Smooth muscle cell (in vitro differentiated cells): ENCODE measurements around the gene IL16. TPM values are rescaled to one million over a fixed set of nuclear protein-coding genes. Genes with fewer than 3 reads are reported as not detected.

Experiments
- DNase-seq: peaks from one replicate; lab custom pipeline; 2025; ENCODE audit not compliant: unreplicated experiment; lab: John Stamatoyannopoulos, UW
- H2AFZ ChIP-seq: fragments of 200-600 bp; sonication (generic); 2 replicates; pipeline ENCODE4 v1.6.0; 2016; ENCODE audit warnings: antibody characterized with exemption, low read depth, mild to moderate bottlenecking
- H3F3A ChIP-seq: fragments of 200-600 bp; sonication (generic); 2 replicates; pipeline ENCODE4 v1.6.0; 2017; ENCODE audit warnings: antibody characterized with exemption, low read depth
- H3K27ac ChIP-seq: fragments of 200-600 bp; sonication (generic); 2 replicates; pipeline ENCODE4 v1.5.1; 2016; ENCODE audit warnings: low read depth, mild to moderate bottlenecking
- H3K27me3 ChIP-seq: fragments of 200-600 bp; sonication (generic); 2 replicates; pipeline ENCODE4 v1.6.1; 2016; ENCODE audit warnings: low read depth, mild to moderate bottlenecking
- H3K36me3 ChIP-seq: fragments of 200-600 bp; sonication (generic); 2 replicates; pipeline ENCODE4 v1.5.1; 2016; ENCODE audit warnings: low read depth
- H3K4me1 ChIP-seq: fragments of 200-600 bp; sonication (generic); 2 replicates; pipeline ENCODE4 v1.5.1; 2016; ENCODE audit warnings: low read depth
- H3K4me2 ChIP-seq: fragments of 200-600 bp; sonication (generic); 2 replicates; pipeline ENCODE4 v1.6.0; 2016; ENCODE audit warnings: mild to moderate bottlenecking
- H3K4me3 ChIP-seq: fragments of 200-600 bp; sonication (generic); 2 replicates; pipeline ENCODE4 v1.5.1; 2016; ENCODE audit warnings: mild to moderate bottlenecking
- H3K79me2 ChIP-seq: fragments of 200-600 bp; sonication (generic); 2 replicates; pipeline ENCODE4 v1.6.0; 2016; ENCODE audit warnings: low read depth, mild to moderate bottlenecking
- H3K9ac ChIP-seq: fragments of 200-600 bp; sonication (generic); 2 replicates; pipeline ENCODE4 v1.6.0; 2016; ENCODE audit warnings: low read depth
- H3K9me3 ChIP-seq: fragments of 200-600 bp; sonication (generic); replicated peaks from 2 replicates; pipeline ENCODE4 v1.5.1; 2016; ENCODE audit warnings: low read depth
- H4K20me1 ChIP-seq: fragments of 200-600 bp; sonication (generic); 2 replicates; pipeline ENCODE4 v1.6.0; 2016; ENCODE audit warnings: low read depth
- WGBS: methylation state at CpG from one replicate; pipeline ENCODE4 v1.1.7; 2016; ENCODE audit warnings: low lambda C conversion rate; 5-methylcytosine and 5-hydroxymethylcytosine counted together
- polyA plus RNA-seq: library from polyadenylated mRNA; unstranded; fragments of >200 nt; fragmentation: Nextera tagmentation; extraction: Ambion mirVana; gene quantifications from 2 replicates; pipeline ENCODE4 v1.2.1, GENCODE V29; 2016
- total RNA-seq: library from RNA; depleted of rRNA; stranded (reverse); fragments of >200 nt; gene quantifications from 2 replicates; pipeline ENCODE4 v1.2.3, GENCODE V29; 2014
- TF ChIP-seq, protein P1 (sequence below): fragments of 200-600 bp; sonication (generic); IDR thresholded peaks from 2 replicates; pipeline ENCODE4 v1.5.1; 2017; ENCODE audit warnings: borderline replicate concordance, mild to moderate bottlenecking, antibody characterized with exemption; ENCODE audit not compliant: insufficient read depth, poor library complexity, severe bottlenecking

IL16 gene
- total RNA-seq = 0.76 and 1.4 TPM in 2 replicates
- 1.1 and 1.3 TPM in 2 replicates for polyA plus RNA-seq

DNA sequence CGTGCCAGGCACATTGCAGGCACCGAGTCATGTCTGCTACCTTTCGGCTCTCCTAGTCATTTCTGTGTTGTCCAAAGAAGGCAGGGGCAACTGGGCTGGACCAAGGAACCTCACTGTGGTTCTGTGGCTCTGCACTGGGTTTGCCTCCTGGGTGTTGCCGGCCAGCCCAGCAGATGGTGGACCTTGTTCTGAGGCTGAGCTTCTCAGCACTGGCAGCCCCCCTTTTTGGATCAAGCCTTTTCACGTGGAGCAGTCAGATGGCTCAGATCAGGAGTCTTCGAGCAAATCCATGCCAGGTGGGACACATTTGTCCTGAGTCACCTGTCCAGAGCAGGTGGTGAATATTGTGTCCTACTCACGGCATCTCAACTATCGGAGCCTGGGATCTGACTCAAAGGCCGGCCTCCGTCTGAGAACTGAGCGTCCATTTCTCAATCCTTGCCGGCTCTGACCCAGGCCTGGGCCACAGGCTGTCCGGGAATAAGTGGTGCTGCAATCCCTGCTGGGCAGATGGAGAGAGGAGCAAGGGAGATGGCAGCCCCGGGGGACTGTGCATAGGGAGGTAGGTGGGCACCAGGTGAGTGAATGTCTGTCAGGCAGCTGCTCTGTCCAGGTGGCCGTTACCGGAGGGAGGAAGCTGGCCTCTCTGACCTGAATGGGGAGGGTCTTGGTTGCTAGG lies at the start of gene IL16:
Gene IL16 (plus strand): TSS at position 304 of the 679 bp plus-strand sequence. CDS start 28,521 bp downstream, outside the sequence.
- H3K4me2 ChIP-seq = no peak within 1 kb of the TSS
- no peaks in the 10 kb centered on the region for H3F3A ChIP-seq
- no peak within 1 kb of the TSS for H3K4me3 ChIP-seq
- H3K9ac ChIP-seq = no peak within 1 kb of the TSS
- H4K20me1 ChIP-seq = no peaks in the 10 kb centered on the region
- H3K4me1 ChIP-seq = peaks cover 5% of the 10 kb centered on the region
- TF ChIP-seq, protein P1, sequence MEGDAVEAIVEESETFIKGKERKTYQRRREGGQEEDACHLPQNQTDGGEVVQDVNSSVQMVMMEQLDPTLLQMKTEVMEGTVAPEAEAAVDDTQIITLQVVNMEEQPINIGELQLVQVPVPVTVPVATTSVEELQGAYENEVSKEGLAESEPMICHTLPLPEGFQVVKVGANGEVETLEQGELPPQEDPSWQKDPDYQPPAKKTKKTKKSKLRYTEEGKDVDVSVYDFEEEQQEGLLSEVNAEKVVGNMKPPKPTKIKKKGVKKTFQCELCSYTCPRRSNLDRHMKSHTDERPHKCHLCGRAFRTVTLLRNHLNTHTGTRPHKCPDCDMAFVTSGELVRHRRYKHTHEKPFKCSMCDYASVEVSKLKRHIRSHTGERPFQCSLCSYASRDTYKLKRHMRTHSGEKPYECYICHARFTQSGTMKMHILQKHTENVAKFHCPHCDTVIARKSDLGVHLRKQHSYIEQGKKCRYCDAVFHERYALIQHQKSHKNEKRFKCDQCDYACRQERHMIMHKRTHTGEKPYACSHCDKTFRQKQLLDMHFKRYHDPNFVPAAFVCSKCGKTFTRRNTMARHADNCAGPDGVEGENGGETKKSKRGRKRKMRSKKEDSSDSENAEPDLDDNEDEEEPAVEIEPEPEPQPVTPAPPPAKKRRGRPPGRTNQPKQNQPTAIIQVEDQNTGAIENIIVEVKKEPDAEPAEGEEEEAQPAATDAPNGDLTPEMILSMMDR = no peak
- WGBS = 90% methylated on average over 16 of the region's 16 CpGs
- no peaks in the 10 kb centered on the region for H3K27me3 ChIP-seq
- no peak for DNase-seq
- H3K27ac ChIP-seq = no peak within 1 kb of the TSS
- no peaks in the 10 kb centered on the region for H3K79me2 ChIP-seq
- no peak within 1 kb of the TSS for H2AFZ ChIP-seq
- no peaks in the 10 kb centered on the region for H3K9me3 ChIP-seq
- no peaks in the 10 kb centered on the region for H3K36me3 ChIP-seq

DNA sequence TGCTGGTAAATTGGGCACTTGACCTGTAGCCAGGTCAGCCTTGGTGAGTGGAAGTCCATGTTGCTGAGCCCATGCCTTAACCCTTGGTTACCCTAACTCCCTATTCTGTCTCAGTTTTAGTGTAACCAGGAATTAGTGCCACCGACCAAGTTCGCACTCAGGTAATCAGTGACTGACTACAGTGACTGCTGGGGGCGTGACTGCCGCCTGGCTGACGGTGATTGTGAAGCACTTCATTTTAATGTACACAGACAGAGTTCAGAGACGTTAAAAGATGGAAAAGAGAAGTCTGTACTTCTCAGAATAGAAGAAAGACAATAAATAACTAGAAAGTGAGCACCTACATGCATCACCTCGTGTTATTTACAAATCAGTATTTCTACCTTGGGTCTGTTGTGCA lies 45.3 kb upstream of the IL16 start:
- DNase-seq = no peak
- Histone ChIP-seq H3K4me1 (no peaks in the 10 kb centered on the region), H3K9me3 (no peaks in the 10 kb centered on the region), H3K4me2 (no peak overlapping the region), H3K9ac (no peak overlapping the region), H3K79me2 (no peaks in the 10 kb centered on the region), H3K4me3 (no peak overlapping the region), H2AFZ (no peak overlapping the region), H3K36me3 (no peaks in the 10 kb centered on the region), H3F3A (no peaks in the 10 kb centered on the region), H3K27ac (no peak overlapping the region), H4K20me1 (no peaks in the 10 kb centered on the region), H3K27me3 (peaks cover 14% of the 10 kb centered on the region)
- TF ChIP-seq, protein P1 = no peak
- 85% methylated on average over 7 of the region's 7 CpGs for WGBS

DNA sequence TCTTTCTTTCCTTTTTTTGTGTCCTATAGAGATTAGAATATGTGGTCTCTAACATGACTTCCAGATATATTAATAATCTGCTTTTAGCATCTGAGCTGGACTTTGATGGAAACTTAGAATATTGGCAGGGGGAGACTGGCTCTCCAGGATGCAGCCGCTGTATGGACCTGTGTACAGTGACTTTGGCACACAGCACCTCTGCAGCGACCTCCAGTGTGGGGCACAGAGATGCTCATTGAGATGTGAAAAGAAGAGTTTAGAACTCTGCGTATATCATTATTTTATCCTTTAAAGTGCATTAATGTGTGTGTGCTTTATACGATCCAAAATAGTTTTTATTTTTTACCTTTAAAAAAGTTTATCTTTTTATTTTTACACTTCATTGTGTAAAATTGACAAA lies 44.3 kb upstream of the IL16 start:
- Histone ChIP-seq H3K9ac (no peak overlapping the region), H3K9me3 (no peaks in the 10 kb centered on the region), H3K4me1 (no peaks in the 10 kb centered on the region), H2AFZ (no peak overlapping the region), H3K27ac (no peak overlapping the region), H4K20me1 (no peaks in the 10 kb centered on the region), H3K27me3 (peaks cover 14% of the 10 kb centered on the region), H3K79me2 (no peaks in the 10 kb centered on the region), H3K36me3 (no peaks in the 10 kb centered on the region), H3K4me2 (no peak overlapping the region), H3K4me3 (no peak overlapping the region), H3F3A (no peaks in the 10 kb centered on the region)
- TF ChIP-seq, protein P1 = no peak
- 82% methylated on average over 4 of the region's 4 CpGs for whole genome bisulfite sequencing
- DNase-seq = no peak

DNA sequence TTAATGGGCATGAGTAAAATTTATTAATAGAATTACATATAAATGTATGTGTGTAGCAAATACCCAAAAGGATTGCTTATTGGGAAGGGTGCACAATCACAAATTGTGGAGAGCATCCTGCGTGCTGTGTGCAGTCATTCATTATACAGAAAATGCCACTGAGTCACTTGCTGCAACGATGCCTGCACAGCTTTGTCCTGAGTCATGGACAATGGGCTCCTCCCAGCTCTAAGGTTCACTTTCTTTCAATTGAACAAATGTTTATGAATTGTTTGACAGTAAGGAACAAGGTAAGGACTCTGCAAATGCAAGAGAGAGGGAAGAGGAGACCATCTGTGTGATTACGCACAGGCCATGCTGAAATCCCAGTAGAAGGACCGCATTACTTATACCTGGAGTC lies 43.9 kb upstream of the IL16 start:
- TF ChIP-seq, protein P1 = no peak
- no peak overlapping the region for H3K4me2 ChIP-seq
- no peak overlapping the region for H2AFZ ChIP-seq
- H3K4me3 ChIP-seq = no peak overlapping the region
- H3K36me3 ChIP-seq = no peaks in the 10 kb centered on the region
- no peaks in the 10 kb centered on the region for H3F3A ChIP-seq
- no peak for DNase-seq
- no peaks in the 10 kb centered on the region for H3K9me3 ChIP-seq
- no peaks in the 10 kb centered on the region for H4K20me1 ChIP-seq
- H3K27ac ChIP-seq = no peak overlapping the region
- no peaks in the 10 kb centered on the region for H3K79me2 ChIP-seq
- H3K4me1 ChIP-seq = no peaks in the 10 kb centered on the region
- no peak overlapping the region for H3K9ac ChIP-seq
- WGBS = 83% methylated on average over 4 of the region's 4 CpGs
- H3K27me3 ChIP-seq = peaks cover 14% of the 10 kb centered on the region
